Neural cell (in vitro differentiated cells): ENCODE data around the gene RUFY2.

Experiments
- CTCF ChIP-seq: fragments of 450-650 bp; IDR thresholded peaks from 2 replicates; pipeline ENCODE4 v1.5.1; 2014; ENCODE audit warnings: antibody characterized with exemption, mild to moderate bottlenecking, moderate library complexity; ENCODE audit not compliant: poor library complexity, severe bottlenecking
- EP300 ChIP-seq: fragments of 450-650 bp; conservative IDR thresholded peaks from 2 replicates; pipeline ENCODE4 v1.6.1; 2014; ENCODE audit warnings: antibody characterized with exemption, mild to moderate bottlenecking, moderate library complexity; ENCODE audit not compliant: poor library complexity, severe bottlenecking
- EZH2 ChIP-seq: fragments of 200-600, 300-800 bp; shearing (Covaris generic), sonication (generic); IDR thresholded peaks from 2 replicates; pipeline ENCODE4 v1.6.1; 2014; ENCODE audit warnings: antibody characterized with exemption, low read length, borderline replicate concordance, mild to moderate bottlenecking; ENCODE audit not compliant: insufficient read depth, poor library complexity, severe bottlenecking
- POLR2AphosphoS5 ChIP-seq: IDR thresholded peaks from 2 replicates; pipeline ENCODE4 v1.6.1; 2012
- REST ChIP-seq: IDR thresholded peaks from 2 replicates; pipeline ENCODE4 v1.6.1; 2012; ENCODE audit warnings: borderline replicate concordance
- TAF1 ChIP-seq: IDR thresholded peaks from 2 replicates; pipeline ENCODE4 v1.6.1; 2012; ENCODE audit warnings: low read depth

GRCh38 chr10:68408898-68409518 lies 1.9 kb upstream of the RUFY2 start:
- TF ChIP-seq CTCF (no peak), POLR2AphosphoS5 (no peak), TAF1 (no peak), REST (no peak), EP300 (no peak), EZH2 (no peak)
